Panc1 (cell line): Measurements from ENCODE around the gene CAPN2. TPM values are rescaled to one million over a fixed set of nuclear protein-coding genes. Genes with fewer than 3 reads are reported as not detected.
"Not testable (repeated sequence)": the region's sequence is repeated elsewhere in the genome, so short reads cannot be mapped to it uniquely, and the experiment has no call there.

Experiments used
- ATAC-seq: fragments of 200-7000 bp; cut with Tn5 transposase; 2 replicates; pipeline ENCODE4 v1.9.1; 2020; ENCODE audit warnings: mild to moderate bottlenecking, moderate library complexity
- BruUV-seq: library from RNA; stranded (reverse); fragments of 400-500 nt; replicated peaks from 2 replicates; lab custom pipeline; 2021; lab: Mats Ljungman, UMichigan
- CTCF ChIA-PET: fragments of 300-600 bp; sonication (Branson Sonifier 250); formaldehyde crosslinking; loops from one replicate; lab custom pipeline; 2022; ENCODE audit warnings: antibody characterized with exemption; lab: Charles Lee
- POLR2A ChIA-PET: fragments of 300-600 bp; sonication (Branson Sonifier 250); formaldehyde crosslinking; loops from one replicate; lab custom pipeline; 2022; ENCODE audit warnings: antibody characterized with exemption; lab: Charles Lee
- DNase-seq: peaks from one replicate; pipeline ENCODE4 v3.0.0-alpha.2; 2010; ENCODE audit warnings: low read depth, low spot score
- H3K27ac ChIP-seq: 2 replicates; pipeline ENCODE4 v1.5.1; 2011; ENCODE audit warnings: mild to moderate bottlenecking, low read length, inconsistent platforms
- H3K27me3 ChIP-seq: fragments of 200-500 bp; sonication (Bioruptor generic); 2 replicates; pipeline ENCODE4 v1.6.0; 2014; ENCODE audit warnings: low read length, inconsistent platforms; ENCODE audit not compliant: control insufficient read depth, insufficient read depth
- H3K36me3 ChIP-seq: fragments of 200-500 bp; sonication (Bioruptor generic); 2 replicates; pipeline ENCODE4 v1.5.1; 2014; ENCODE audit warnings: inconsistent platforms, mild to moderate bottlenecking, low read length, moderate library complexity; ENCODE audit not compliant: control insufficient read depth, insufficient read depth
- H3K4me1 ChIP-seq: 2 replicates; pipeline ENCODE4 v1.5.1; 2011; ENCODE audit warnings: inconsistent platforms, mild to moderate bottlenecking, low read length, moderate library complexity; ENCODE audit not compliant: control insufficient read depth, insufficient read depth
- H3K4me3 ChIP-seq, 2 experiments: 2 replicates each; pipeline ENCODE4 v1.5.1; 2011 to 2012; ENCODE audit warnings: low read depth in 2 of 2, low read length in 2 of 2, mild to moderate bottlenecking in 2 of 2, inconsistent platforms in 1 of 2, moderate library complexity in 1 of 2
- H3K9me3 ChIP-seq: fragments of 200-500 bp; sonication (Bioruptor generic); 2 replicates; pipeline ENCODE4 v1.5.1; 2014; ENCODE audit warnings: low read depth, mild to moderate bottlenecking, inconsistent platforms, low read length, moderate library complexity; ENCODE audit not compliant: control insufficient read depth, insufficient read depth
- POLR2AphosphoS5 ChIP-seq: IDR thresholded peaks from 2 replicates; pipeline ENCODE4 v1.6.1; 2012; ENCODE audit warnings: mild to moderate bottlenecking, low read depth, low read length, moderate library complexity
- SIN3A ChIP-seq: IDR thresholded peaks from 2 replicates; pipeline ENCODE4 v1.6.1; 2012; ENCODE audit warnings: low read depth, mild to moderate bottlenecking, low read length, moderate library complexity, borderline replicate concordance; ENCODE audit not compliant: insufficient read depth
- TCF7L2 ChIP-seq: IDR thresholded peaks from 2 replicates; pipeline ENCODE4 v1.6.1; 2011; ENCODE audit warnings: mild to moderate bottlenecking, low read depth, low read length, inconsistent platforms
- in situ Hi-C: cut with HindIII; loops from 2 replicates; pipeline ENCODE4 v1.10.0; 2016; ENCODE audit warnings: low sequenced_read_pairs, low pct_unique_long_range_greater_than_20kb
- intact Hi-C: fragments of 100-400 bp; cut with micrococcal nuclease; formaldehyde crosslinking; loops from one replicate; pipeline ENCODE4 v1.10.0; 2022; ENCODE audit not compliant: unreplicated experiment
- total RNA-seq: library from RNA; stranded (reverse); gene quantifications from one replicate; pipeline ENCODE4 v1.2.1, GENCODE V29; 2021; ENCODE audit not compliant: unreplicated experiment
- TF ChIP-seq, protein P1 (sequence below): fragments of 450-650 bp; IDR thresholded peaks from 2 replicates; pipeline ENCODE4 v1.5.1; 2017; ENCODE audit warnings: mild to moderate bottlenecking
- TF ChIP-seq, protein P2 (sequence below), 2 experiments: IDR thresholded peaks; 2 replicates each; pipeline ENCODE4 v1.6.1; 2011 to 2012; ENCODE audit warnings: low read depth in 2 of 2, control low read depth in 1 of 2, low read length in 1 of 2, mild to moderate bottlenecking in 1 of 2, moderate library complexity in 1 of 2; ENCODE audit not compliant: insufficient read depth in 1 of 2

Gene CAPN2
- total RNA-seq, 1 experiment from 2014 or later = 171 TPM

DNA sequence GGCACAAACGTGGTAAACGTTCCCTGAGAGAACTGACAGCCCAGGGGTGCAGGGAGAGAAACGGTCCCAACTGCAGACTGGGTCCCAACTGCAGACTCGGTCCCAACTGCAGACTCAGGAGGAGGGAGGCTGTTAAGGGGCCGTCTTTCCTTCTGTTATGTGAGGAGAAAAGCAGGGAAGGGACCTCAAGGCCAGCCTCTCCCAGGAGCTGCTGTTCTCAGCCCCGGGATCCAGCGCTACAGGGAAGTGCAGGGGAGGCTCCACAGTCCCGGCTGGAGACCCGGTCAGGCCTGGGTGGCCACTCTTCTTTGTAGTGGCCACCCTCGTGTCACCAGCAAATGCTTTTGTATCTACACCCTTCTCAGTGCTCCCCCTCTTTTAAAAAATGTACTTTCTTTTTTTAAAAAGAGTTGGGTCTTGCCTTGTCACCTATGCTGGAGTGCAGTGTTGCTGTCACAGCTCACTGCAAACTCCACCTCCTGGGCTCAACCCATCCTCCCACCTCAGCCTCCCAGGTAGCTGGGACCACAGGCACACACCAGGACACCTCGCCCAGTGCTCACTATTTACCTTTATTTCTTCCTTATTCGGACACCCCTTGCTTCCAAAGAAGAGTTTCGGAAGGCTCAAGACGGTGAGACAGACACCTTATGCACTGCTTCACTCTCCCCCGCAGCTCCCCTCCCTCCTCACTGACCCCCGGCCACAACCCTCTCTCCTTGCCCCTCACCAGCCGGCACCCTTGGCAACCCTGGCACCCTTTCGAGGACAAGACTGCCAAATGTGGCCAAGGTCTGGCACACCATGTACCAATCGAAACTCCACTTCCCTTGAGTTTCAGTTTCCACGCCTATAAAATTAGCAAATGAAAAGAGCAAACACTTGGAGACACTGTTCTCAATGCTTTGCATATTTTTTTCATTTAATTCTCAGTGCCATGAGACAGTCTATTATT is 21.8 kb downstream of the CAPN2 start:
- Histone ChIP-seq H3K9me3 (no peaks in the 10 kb centered on the region), H3K27ac (0 out of 2 replicates have a peak overlapping the region, but pooled peaks have one; percentile 51), H3K36me3 (peaks cover 2% of the 10 kb centered on the region; the same call in 1 of the 2 replicates), H3K4me3 (no peak overlapping the region), H3K27me3 (no peaks in the 10 kb centered on the region), H3K4me1 (peaks cover 48% of the 10 kb centered on the region)
- TF ChIP-seq SIN3A = no peak
- TF ChIP-seq POLR2AphosphoS5 = no peak
- TF ChIP-seq, protein P1, sequence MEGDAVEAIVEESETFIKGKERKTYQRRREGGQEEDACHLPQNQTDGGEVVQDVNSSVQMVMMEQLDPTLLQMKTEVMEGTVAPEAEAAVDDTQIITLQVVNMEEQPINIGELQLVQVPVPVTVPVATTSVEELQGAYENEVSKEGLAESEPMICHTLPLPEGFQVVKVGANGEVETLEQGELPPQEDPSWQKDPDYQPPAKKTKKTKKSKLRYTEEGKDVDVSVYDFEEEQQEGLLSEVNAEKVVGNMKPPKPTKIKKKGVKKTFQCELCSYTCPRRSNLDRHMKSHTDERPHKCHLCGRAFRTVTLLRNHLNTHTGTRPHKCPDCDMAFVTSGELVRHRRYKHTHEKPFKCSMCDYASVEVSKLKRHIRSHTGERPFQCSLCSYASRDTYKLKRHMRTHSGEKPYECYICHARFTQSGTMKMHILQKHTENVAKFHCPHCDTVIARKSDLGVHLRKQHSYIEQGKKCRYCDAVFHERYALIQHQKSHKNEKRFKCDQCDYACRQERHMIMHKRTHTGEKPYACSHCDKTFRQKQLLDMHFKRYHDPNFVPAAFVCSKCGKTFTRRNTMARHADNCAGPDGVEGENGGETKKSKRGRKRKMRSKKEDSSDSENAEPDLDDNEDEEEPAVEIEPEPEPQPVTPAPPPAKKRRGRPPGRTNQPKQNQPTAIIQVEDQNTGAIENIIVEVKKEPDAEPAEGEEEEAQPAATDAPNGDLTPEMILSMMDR = no peak
- TF ChIP-seq, protein P2, sequence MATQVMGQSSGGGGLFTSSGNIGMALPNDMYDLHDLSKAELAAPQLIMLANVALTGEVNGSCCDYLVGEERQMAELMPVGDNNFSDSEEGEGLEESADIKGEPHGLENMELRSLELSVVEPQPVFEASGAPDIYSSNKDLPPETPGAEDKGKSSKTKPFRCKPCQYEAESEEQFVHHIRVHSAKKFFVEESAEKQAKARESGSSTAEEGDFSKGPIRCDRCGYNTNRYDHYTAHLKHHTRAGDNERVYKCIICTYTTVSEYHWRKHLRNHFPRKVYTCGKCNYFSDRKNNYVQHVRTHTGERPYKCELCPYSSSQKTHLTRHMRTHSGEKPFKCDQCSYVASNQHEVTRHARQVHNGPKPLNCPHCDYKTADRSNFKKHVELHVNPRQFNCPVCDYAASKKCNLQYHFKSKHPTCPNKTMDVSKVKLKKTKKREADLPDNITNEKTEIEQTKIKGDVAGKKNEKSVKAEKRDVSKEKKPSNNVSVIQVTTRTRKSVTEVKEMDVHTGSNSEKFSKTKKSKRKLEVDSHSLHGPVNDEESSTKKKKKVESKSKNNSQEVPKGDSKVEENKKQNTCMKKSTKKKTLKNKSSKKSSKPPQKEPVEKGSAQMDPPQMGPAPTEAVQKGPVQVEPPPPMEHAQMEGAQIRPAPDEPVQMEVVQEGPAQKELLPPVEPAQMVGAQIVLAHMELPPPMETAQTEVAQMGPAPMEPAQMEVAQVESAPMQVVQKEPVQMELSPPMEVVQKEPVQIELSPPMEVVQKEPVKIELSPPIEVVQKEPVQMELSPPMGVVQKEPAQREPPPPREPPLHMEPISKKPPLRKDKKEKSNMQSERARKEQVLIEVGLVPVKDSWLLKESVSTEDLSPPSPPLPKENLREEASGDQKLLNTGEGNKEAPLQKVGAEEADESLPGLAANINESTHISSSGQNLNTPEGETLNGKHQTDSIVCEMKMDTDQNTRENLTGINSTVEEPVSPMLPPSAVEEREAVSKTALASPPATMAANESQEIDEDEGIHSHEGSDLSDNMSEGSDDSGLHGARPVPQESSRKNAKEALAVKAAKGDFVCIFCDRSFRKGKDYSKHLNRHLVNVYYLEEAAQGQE (IDR thresholded peaks at IDR 0.05; ENCODE audit: insufficient read depth in 1 of 2, low read depth in 2 of 2, low read length in 1 of 2) = no peak
- TF ChIP-seq TCF7L2 = no peak
- in situ Hi-C loops (no loop called here), intact Hi-C loops (no loop called here)
- CTCF ChIA-PET = no interaction called here
- POLR2A ChIA-PET = no interaction called here
- ATAC-seq (peak; percentile 36; the same call in 1 of the 2 replicates), DNase-seq (no peak)
- no TSS peak for BruUV-seq

DNA sequence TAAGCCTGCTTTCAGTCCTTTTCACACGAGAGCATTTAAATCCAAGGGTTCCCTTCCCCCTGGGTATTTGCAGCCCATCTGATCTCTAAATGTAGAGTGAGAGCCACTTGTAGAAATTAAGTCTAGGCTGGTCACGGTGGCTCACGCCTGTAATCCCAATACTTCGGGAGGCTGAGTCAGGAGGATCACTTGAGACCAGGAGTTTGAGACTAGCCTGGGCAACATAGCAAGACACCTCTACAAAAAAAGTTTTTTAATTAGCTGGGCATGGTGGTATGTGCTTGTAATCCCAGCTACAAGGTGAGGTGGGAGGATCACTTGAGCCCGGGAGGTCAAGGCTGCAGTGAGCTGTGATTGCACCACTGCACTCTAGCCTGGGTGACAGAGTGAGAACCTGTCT is 24.3 kb downstream of the CAPN2 start:
- POLR2A ChIA-PET, in situ Hi-C loops, H3K4me3 ChIP-seq, BruUV-seq, DNase-seq, H3K36me3 ChIP-seq, H3K27me3 ChIP-seq, ATAC-seq, intact Hi-C loops, H3K9me3 ChIP-seq, CTCF ChIA-PET: not testable (repeated sequence)
- Histone ChIP-seq H3K4me1 (peaks cover 45% of the 10 kb centered on the region), H3K27ac (0 out of 2 replicates have a peak overlapping the region, but pooled peaks have one; percentile 4)

DNA sequence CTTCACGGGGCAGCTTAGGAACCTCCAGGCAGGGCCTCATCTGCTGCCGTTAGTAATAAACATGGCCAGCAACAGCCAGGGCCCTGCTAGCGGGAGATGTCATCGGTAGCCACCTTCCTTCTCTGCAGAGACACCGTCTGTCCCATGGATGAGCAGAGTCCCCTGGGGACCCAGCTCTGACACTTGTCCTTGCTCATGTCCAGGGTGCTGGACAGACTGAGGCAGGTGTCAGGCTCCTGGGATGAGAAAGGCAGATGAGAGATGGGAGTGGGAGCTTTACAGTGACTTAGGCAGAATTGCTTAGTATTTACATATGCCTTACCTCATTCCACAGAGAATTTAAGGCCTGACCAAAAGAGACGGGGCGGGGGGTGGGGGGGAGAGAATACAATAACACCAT is 25.0 kb downstream of the CAPN2 start:
- H3K27ac ChIP-seq = peak overlapping the region; percentile 44; the same call in 1 of the 2 replicates
- H3K4me1 ChIP-seq = peaks cover 38% of the 10 kb centered on the region
- CTCF ChIA-PET = no interaction called here
- no TSS peak for BruUV-seq
- ATAC-seq = no peak
- intact Hi-C loops (no loop called here), in situ Hi-C loops (no loop called here)
- no peaks in the 10 kb centered on the region for H3K9me3 ChIP-seq
- no peak for DNase-seq
- no peak overlapping the region for H3K4me3 ChIP-seq
- no peaks in the 10 kb centered on the region for H3K27me3 ChIP-seq
- POLR2A ChIA-PET = no interaction called here
- TF ChIP-seq, protein P1 = no peak
- TF ChIP-seq, protein P2 (IDR thresholded peaks at IDR 0.05; ENCODE audit: insufficient read depth in 1 of 2, low read depth in 2 of 2, low read length in 1 of 2) = no peak
- TF ChIP-seq SIN3A (no peak), POLR2AphosphoS5 (no peak), TCF7L2 (no peak)
- H3K36me3 ChIP-seq = peaks cover 7% of the 10 kb centered on the region; the same call in 1 of the 2 replicates
